WTC11 (cell line): ENCODE results near the gene HLCS.

Source experiments
- CREM ChIP-seq: sonication (generic); formaldehyde crosslinking; IDR thresholded peaks from 2 replicates; pipeline ENCODE4 v1.8.1; 2022; ENCODE audit warnings: mild to moderate bottlenecking, missing genetic modification reagents, moderate library complexity
- ESRRA ChIP-seq: sonication (generic); formaldehyde crosslinking; IDR thresholded peaks from 2 replicates; pipeline ENCODE4 v1.8.1; 2022; ENCODE audit warnings: mild to moderate bottlenecking, missing genetic modification reagents, borderline replicate concordance
- ETV6 ChIP-seq: sonication (generic); formaldehyde crosslinking; IDR thresholded peaks from 2 replicates; pipeline ENCODE4 v1.8.1; 2022; ENCODE audit warnings: mild to moderate bottlenecking, missing genetic modification reagents
- GABPB1 ChIP-seq: sonication (generic); formaldehyde crosslinking; IDR thresholded peaks from 2 replicates; pipeline ENCODE4 v1.8.1; 2023; ENCODE audit warnings: mild to moderate bottlenecking, missing genetic modification reagents
- JUN ChIP-seq: sonication (generic); formaldehyde crosslinking; IDR thresholded peaks from 2 replicates; pipeline ENCODE4 v1.8.0; 2023; ENCODE audit warnings: mild to moderate bottlenecking, missing genetic modification reagents
- KAT7 ChIP-seq: sonication (generic); formaldehyde crosslinking; IDR thresholded peaks from 2 replicates; pipeline ENCODE4 v1.8.1; 2023; ENCODE audit warnings: missing genetic modification reagents, mild to moderate bottlenecking, borderline replicate concordance
- ZNF121 ChIP-seq: sonication (generic); formaldehyde crosslinking; IDR thresholded peaks from 2 replicates; pipeline ENCODE4 v1.8.0; 2023; ENCODE audit warnings: missing genetic modification reagents
- TF ChIP-seq, protein P1 (sequence below): fragments of 200-600 bp; IDR thresholded peaks from 2 replicates; pipeline ENCODE4 v1.8.0; 2022; ENCODE audit warnings: antibody characterized with exemption
- TF ChIP-seq, protein P2 (sequence below): sonication (generic); formaldehyde crosslinking; IDR thresholded peaks from 2 replicates; pipeline ENCODE4 v1.8.0; 2022; ENCODE audit warnings: mild to moderate bottlenecking, missing genetic modification reagents
- TF ChIP-seq, protein P3 (sequence below): sonication (generic); formaldehyde crosslinking; IDR thresholded peaks from 2 replicates; pipeline ENCODE4 v1.8.1; 2022; ENCODE audit warnings: low read depth, mild to moderate bottlenecking, moderate library complexity, missing genetic modification reagents, borderline replicate concordance
- TF ChIP-seq, protein P4 (sequence below): sonication (generic); formaldehyde crosslinking; IDR thresholded peaks from 2 replicates; pipeline ENCODE4 v1.8.1; 2022; ENCODE audit warnings: mild to moderate bottlenecking, missing genetic modification reagents, moderate library complexity, borderline replicate concordance

DNA sequence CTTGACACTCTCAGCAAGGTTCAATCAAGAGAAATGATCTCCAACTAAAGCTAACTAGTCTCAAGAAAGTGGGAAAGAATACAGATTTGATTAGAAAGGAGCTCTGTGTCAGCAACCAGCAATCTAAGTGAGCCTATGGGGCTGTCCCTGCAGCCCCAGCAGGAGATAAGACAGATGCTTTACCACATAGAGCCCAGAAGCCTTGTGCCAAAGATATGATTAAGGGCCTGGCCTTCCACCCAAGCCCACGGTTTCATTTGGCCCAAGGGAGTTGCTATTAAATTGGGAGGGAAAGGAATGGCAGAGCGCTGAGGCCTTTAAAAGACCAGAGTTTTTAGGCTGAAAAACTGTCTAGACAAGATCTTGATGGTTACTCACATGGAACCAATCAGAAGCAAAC, 74.8 kb downstream of the HLCS start:
- TF ChIP-seq, protein P1, sequence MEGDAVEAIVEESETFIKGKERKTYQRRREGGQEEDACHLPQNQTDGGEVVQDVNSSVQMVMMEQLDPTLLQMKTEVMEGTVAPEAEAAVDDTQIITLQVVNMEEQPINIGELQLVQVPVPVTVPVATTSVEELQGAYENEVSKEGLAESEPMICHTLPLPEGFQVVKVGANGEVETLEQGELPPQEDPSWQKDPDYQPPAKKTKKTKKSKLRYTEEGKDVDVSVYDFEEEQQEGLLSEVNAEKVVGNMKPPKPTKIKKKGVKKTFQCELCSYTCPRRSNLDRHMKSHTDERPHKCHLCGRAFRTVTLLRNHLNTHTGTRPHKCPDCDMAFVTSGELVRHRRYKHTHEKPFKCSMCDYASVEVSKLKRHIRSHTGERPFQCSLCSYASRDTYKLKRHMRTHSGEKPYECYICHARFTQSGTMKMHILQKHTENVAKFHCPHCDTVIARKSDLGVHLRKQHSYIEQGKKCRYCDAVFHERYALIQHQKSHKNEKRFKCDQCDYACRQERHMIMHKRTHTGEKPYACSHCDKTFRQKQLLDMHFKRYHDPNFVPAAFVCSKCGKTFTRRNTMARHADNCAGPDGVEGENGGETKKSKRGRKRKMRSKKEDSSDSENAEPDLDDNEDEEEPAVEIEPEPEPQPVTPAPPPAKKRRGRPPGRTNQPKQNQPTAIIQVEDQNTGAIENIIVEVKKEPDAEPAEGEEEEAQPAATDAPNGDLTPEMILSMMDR, result no peak
- no peak for TF ChIP-seq JUN (CRISPR knock-in tag)
- no peak for TF ChIP-seq GABPB1 (CRISPR knock-in tag)
- TF ChIP-seq, protein P2, sequence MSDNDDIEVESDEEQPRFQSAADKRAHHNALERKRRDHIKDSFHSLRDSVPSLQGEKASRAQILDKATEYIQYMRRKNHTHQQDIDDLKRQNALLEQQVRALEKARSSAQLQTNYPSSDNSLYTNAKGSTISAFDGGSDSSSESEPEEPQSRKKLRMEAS, result no peak
- TF ChIP-seq, protein P3, sequence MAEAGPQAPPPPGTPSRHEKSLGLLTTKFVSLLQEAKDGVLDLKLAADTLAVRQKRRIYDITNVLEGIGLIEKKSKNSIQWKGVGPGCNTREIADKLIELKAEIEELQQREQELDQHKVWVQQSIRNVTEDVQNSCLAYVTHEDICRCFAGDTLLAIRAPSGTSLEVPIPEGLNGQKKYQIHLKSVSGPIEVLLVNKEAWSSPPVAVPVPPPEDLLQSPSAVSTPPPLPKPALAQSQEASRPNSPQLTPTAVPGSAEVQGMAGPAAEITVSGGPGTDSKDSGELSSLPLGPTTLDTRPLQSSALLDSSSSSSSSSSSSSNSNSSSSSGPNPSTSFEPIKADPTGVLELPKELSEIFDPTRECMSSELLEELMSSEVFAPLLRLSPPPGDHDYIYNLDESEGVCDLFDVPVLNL, result no peak
- no peak for TF ChIP-seq KAT7 (CRISPR knock-in tag)
- TF ChIP-seq ESRRA (CRISPR knock-in tag), result no peak
- no peak for TF ChIP-seq ZNF121 (CRISPR knock-in tag)
- TF ChIP-seq, protein P4, sequence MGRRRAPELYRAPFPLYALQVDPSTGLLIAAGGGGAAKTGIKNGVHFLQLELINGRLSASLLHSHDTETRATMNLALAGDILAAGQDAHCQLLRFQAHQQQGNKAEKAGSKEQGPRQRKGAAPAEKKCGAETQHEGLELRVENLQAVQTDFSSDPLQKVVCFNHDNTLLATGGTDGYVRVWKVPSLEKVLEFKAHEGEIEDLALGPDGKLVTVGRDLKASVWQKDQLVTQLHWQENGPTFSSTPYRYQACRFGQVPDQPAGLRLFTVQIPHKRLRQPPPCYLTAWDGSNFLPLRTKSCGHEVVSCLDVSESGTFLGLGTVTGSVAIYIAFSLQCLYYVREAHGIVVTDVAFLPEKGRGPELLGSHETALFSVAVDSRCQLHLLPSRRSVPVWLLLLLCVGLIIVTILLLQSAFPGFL (CRISPR knock-in tag), result no peak
- TF ChIP-seq CREM, result no peak
- TF ChIP-seq ETV6 (CRISPR knock-in tag), result no peak
